HG02884 (cell line): ENCODE measurements around the gene HEMK1.

Source experiments
- ATAC-seq: cut with Tn5 transposase; IDR thresholded peaks from one replicate; pipeline ENCODE4 v1.9.1; 2021; ENCODE audit warnings: mild to moderate bottlenecking, moderate library complexity; ENCODE audit not compliant: unreplicated experiment

The HEMK1 gene

DNA sequence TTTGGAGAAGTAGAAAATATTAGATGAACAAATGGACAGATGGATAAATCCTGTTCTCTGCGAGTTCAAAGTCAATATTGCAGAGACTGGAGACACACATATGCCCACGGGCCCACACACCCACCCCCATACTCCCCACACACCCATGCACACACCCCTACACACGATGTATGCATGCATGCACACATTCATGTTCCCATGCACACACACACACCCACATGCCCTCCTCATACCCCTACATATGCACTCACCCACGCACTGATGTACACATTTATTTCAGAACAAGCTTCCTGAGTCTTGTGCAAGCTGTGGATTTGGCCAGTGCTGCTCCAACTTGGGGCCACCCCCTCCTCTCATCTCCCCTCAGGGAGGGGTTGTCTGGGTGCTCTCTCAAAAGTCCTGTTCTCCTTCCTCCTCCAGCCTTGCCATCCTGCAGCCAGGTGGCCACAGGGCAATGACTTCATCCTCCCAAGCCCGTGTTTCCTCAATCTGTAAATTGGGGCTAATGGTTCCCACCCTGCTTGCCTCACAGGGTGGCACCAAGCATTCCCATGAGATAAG is 64.0 kb downstream of the HEMK1 start:
- ATAC-seq, result no peak

DNA sequence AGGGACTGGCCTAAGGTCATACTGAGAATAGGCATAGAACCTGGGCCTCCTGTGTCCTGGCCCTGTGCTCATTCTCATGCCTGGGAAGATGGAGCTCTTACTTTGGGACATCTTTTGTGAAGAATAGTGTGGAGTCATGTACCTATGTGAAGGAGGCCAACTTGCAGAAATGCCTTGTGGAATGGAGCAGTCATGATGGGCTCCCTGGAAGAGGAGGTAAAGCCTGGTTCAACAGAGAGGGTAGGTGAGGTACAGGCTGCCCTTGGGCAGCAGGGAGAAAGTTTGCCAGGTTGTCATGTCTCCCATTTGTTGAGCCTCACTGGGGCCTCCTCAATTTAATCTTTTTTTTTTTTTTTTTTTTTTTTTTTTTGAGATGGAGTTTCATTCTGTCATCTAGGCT is 65.7 kb downstream of the HEMK1 start:
- no peak for ATAC-seq

DNA sequence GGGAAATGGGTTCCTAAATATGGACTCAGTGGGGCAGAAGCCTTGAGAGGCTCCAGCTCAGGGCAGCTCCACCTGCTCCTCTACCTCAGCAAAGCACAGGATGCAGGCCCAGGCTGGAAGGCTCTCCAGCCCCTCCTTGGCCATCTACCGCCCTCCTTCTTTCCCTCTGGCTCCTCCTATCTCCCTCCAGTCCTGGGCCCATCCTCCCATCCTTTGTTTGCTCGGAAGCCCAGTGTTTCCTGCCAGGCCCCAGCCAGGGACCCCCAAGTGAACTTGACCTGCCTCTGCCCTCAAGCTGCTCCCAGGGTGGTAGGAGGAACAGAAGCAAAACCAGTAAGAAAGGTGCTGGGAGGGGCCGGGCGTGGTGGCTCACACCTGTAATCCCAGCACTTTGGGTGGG is 67.7 kb downstream of the HEMK1 start:
- ATAC-seq, result no peak

DNA sequence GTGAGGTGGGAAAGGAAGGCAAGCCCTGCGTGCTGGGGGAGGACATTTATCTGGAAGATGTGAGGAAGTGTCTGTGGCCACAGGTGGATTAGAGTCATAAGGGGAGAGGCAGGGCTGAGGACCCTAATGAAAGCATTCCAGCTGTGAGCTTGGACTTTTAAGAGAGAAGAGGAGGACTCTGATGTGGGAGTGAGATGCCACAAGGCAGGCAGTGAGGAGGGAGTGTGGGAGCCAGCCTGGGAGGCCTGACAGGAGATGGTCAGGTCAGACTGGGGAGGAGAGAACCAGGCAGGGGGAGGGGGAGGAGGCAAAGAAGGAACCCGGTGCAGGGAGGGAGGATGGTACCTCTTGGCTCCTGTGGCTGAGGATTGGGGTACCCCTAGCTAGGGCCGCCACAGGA is 68.6 kb downstream of the HEMK1 start:
- ATAC-seq, result no peak

DNA sequence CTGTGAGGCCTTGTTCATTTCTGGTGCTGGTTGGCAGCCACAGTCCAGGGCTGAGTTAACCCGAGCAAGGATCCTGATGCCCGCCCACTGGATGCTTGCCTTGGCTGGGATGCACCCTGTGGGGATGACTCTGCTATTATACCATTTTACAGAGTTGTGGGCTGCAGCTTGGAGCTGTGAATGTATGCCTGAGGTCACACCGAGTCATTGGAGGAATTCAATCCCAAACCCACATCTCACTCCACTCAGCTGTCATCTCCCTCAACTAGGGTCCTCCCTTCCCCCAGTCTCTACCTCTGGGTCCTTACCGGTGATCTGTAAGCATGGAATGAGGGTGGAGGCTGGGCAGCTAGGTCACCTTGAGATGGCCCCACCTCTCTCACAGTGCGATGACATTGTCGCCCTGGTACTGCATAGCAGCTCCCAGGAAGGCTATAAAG is 69.8 kb downstream of the HEMK1 start:
- no peak for ATAC-seq

DNA sequence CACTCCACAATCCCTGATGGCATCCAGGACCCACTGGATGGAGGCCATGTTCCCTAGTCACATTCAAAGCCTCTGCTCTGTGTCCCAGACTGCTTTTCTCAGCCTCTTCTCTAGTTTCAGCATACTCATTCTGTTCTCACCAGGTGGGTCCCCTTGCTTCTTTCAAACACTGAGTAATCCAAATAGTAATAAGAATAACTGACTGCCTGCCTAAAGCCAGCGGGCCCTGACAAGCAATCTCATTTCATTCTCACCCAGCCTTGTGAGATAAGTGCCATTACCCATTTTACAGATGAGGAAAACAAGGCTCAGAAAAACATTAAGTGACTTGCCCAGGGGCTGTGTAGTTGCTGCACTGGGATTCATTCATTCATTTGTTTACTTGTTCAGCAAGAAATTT is 73.1 kb downstream of the HEMK1 start:
- ATAC-seq, result no peak

DNA sequence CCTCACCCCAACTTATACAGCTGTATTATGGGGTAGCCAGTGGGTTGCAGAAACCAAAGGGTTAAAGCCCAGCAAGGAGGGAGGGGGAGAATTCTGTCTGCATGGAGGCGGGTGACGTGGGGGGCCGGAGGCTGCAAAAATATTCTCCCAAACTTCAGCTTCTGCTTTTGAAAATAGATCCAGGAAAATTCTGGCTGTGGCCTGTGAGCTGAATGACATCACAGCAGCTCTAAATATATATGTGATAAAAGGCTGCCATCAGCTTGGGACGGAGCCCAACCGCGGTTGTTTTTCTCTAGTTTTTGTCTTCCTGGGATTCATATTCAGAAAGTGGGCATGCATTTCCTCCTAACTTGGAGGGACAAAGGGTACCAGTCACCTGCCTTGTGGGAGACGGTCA is 75.2 kb downstream of the HEMK1 start:
- ATAC-seq, result no peak

DNA sequence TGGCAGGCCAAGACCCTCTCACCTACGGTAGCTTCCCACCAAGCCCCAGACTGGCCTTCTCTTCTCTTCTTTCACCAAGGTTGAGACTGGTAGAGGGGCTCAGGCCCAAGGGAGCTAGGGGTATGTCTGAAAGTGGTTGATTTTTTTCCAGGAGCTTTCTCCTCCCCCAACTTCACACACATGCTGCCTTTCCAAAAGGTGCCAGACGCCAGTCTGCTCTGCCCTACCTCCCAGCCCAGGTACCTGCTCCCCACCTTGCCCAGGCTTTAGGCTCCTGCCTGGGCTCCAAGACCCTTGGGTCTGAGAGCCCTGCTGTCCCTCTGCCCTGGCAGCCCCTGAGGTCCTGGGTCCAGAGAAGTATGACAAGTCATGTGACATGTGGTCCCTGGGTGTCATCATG is 76.1 kb downstream of the HEMK1 start:
- no peak for ATAC-seq
